ENCODE measurements around the gene FCF1.

The FCF1 gene

DNA sequence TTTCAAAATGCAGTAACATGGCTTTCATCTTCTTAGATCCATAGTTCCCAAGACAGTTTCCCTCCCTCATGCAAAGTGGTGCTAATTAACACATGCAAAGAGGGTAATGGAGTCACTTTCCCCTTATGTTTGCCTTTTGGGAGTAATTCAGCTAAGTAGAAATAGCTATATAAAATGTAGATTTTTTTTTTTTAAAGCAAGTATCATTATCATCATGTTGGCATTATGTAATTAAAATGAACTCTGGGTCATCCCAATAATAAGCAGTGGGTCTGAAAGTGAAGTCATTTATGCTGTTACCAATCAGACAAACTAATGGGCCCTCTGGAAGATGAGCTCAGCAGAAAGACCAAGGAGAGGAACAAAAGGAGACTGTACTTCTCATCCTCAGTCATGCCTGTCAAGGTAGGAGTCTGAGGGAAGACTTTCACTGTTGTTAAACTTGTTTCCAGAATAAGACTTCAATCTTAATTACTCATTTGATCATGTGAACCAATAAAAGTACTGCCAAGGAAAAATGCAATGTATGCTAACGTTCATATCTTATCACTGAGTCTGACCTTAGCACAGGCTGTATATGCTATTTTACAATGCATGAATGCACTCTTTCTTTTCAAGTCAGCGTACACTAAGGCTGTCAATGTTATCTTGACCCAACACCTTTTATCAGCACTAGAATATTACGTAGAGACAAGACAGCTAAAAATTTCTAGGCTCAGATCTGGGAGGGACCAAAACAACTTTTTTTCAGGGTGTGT is 26.8 kb upstream of the FCF1 start:
- no peak for TF ChIP-seq ZNF274 (IDR thresholded peaks at IDR 0.05; ENCODE audit: low read depth, low read length)
- no peak overlapping the region for H3K4me3 ChIP-seq (ENCODE audit: low read length)

GRCh38 chr14:74691456-74691855 is 21.5 kb upstream of the FCF1 start:
- no peak overlapping the region for H3K4me3 ChIP-seq (ENCODE audit: low read length)
- no peak for TF ChIP-seq ZNF274 (IDR thresholded peaks at IDR 0.05; ENCODE audit: low read depth, low read length)

GRCh38 chr14:74693191-74693590 is 19.8 kb upstream of the FCF1 start:
- TF ChIP-seq ZNF274 (IDR thresholded peaks at IDR 0.05; ENCODE audit: low read depth, low read length) = no peak
- H3K4me3 ChIP-seq (ENCODE audit: low read length) = no peak overlapping the region

DNA sequence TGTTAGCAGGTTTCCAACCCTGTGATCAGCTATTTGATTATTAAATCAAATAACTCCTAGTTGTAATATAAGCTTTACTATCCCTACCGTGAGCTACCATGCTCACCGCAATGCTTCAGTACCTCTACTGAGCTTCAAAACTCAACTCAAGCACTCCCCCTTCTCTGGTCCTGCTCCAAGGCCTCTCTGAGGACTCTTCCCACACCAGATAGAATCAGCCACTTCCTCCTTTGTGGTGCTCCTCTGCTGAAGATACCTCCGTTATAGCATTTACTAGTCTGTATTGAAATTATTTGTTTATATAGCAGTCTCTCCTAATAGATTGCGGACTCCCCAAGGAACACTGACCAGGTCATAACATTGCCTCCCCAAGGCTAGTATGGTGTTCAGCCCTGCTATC is 17.5 kb upstream of the FCF1 start:
- H3K4me3 ChIP-seq (ENCODE audit: low read length) = no peak overlapping the region
- no peak for TF ChIP-seq ZNF274 (IDR thresholded peaks at IDR 0.05; ENCODE audit: low read depth, low read length)

DNA sequence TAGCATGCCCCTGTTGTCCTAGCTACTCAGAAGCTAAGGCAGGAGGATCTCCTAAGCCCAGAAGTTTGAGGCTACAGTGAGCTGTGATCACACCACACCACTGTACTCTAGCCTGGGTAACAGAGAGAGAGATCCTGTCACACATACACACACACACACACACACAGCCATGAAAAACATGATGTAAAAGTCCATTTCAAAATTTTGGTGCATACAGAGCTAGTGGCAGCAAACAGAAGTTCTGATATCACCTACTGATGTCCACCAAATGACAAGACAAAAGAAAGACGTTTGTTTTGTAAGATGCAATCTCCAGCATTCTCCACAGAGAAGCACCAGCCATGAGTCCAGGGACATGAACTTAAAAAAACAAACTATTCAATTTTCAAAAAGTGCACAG is 15.9 kb upstream of the FCF1 start:
- no peak overlapping the region for H3K4me3 ChIP-seq (ENCODE audit: low read length)
- TF ChIP-seq ZNF274 (IDR thresholded peaks at IDR 0.05; ENCODE audit: low read depth, low read length) = no peak

DNA sequence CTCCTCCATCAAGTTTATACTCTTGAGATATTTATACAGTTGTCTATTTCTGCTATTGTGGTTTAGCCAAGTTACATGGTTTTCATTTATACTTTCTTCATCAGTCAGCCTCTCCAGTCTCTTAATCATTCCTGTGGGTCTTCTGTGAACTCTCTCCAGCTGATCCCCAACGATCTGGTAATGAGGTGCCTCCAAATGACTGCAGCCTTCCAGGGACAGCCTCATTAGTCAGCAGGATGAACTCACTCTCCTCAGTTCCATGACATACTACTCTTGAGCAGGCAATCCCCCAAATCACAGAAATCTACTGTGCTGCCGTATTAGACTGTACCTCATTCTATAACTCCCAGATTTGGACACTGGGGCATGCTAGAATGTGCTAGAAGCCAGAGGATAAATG is 15.4 kb upstream of the FCF1 start:
- no peak overlapping the region for H3K4me3 ChIP-seq (ENCODE audit: low read length)
- TF ChIP-seq ZNF274 (IDR thresholded peaks at IDR 0.05; ENCODE audit: low read depth, low read length) = no peak

GRCh38 chr14:74697976-74698375 is 15.0 kb upstream of the FCF1 start:
- H3K4me3 ChIP-seq (ENCODE audit: low read length) = no peak overlapping the region
- no peak for TF ChIP-seq ZNF274 (IDR thresholded peaks at IDR 0.05; ENCODE audit: low read depth, low read length)

DNA sequence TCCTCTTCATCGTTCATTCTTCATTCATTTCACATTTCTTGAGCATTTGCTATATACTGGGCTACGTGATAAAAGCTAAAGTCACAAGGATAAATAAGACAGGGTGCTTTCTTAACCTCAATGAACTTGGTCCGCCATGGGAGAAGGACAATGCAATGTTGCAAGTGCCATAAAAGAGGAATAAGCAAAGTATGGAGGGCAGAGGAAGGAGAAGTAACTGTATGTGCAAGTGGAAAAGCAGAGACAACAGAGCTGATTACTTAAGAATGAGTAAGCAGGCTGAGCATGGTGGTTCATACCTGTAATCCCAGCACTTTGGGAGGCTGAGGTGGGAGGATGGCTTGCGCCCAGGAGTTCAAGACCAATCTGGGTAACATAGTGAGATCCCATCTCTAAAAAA is 14.5 kb upstream of the FCF1 start:
- no peak overlapping the region for H3K4me3 ChIP-seq (ENCODE audit: low read length)
- TF ChIP-seq ZNF274 (IDR thresholded peaks at IDR 0.05; ENCODE audit: low read depth, low read length) = no peak

- TF ChIP-seq ZNF274 (IDR thresholded peaks at IDR 0.05; ENCODE audit: low read depth, low read length) = no peak
- no peak overlapping the region for H3K4me3 ChIP-seq (ENCODE audit: low read length)
Measured at GRCh38 chr14:74702293-74702692, 10.7 kb upstream of the FCF1 start.

DNA sequence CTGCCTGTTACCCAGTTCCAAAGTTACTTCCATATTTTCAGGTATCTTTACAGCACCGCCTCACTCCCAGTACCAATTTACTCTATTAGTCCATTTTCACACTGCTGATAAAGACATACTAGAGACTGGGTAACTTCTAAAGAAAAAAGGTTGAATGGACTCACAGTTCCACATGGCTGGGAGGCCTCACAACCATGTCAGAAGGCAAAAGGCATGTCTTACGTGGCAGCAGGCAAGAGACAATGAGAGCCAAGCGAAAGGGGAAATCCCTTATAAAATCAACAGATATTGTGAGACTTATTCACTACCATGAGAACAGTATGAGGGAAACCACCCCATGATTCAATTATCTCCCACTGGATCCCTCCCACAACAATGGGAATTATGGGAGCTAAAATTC is 9.9 kb upstream of the FCF1 start:
- no peak overlapping the region for H3K4me3 ChIP-seq (ENCODE audit: low read length)
- TF ChIP-seq ZNF274 (IDR thresholded peaks at IDR 0.05; ENCODE audit: low read depth, low read length) = no peak

GRCh38 chr14:74704656-74705055 is 8.3 kb upstream of the FCF1 start:
- no peak for TF ChIP-seq ZNF274 (IDR thresholded peaks at IDR 0.05; ENCODE audit: low read depth, low read length)
- H3K4me3 ChIP-seq (ENCODE audit: low read length) = no peak overlapping the region

DNA sequence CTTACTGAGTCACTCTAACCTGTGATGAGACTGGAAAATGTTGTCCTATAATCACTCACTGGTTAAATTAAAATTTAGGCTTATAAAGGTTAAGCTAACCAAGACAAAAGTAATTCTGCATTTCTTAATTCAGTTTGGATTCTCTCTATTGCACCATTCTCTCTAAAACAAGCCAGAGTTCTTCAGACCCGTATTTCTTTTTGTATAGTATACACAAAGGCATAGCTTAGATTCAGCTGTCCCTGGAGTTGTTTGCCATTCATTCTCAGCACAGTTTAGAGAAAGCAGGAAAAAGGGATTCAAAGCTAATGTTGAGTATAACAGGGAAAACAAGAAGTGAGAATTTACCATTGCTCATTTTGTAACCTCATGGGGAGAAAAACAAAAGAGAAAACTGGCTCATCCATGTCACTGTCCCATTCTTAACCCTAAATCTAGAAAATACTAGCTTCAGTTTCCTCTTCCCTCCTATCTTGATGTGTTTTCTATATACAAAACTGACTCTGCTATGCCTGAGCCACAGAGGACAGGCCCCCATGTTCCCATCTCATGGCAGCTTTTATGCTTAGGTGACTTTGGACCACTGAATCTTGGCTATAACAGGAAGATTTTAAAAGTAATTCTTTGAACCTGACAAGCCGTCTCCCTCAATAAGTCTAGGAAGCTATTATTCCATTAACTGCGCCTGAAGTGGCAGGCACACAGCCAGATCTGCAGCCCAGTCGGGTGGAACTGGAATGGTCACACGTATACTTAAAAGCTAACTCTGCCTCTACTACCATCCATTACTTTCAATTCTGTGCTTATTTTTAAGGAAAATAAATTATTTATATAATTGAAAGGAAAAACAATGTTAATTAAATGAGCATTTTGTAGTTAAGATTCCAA is 7.1 kb upstream of the FCF1 start:
- no peak for TF ChIP-seq ZNF274 (IDR thresholded peaks at IDR 0.05; ENCODE audit: low read depth, low read length)
- no peak overlapping the region for H3K4me3 ChIP-seq (ENCODE audit: low read length)

- no peak for TF ChIP-seq ZNF274 (IDR thresholded peaks at IDR 0.05; ENCODE audit: low read depth, low read length)
- no peak overlapping the region for H3K4me3 ChIP-seq (ENCODE audit: low read length)
Measured at GRCh38 chr14:74710480-74710879, 2.5 kb upstream of the FCF1 start.

GRCh38 chr14:74711651-74712050 is 1.3 kb upstream of the FCF1 start:
- TF ChIP-seq ZNF274 (IDR thresholded peaks at IDR 0.05; ENCODE audit: low read depth, low read length) = no peak
- peak overlapping the region; percentile 88; the same call in 1 of the 2 replicates for H3K4me3 ChIP-seq (ENCODE audit: low read length)

- TF ChIP-seq ZNF274 (IDR thresholded peaks at IDR 0.05; ENCODE audit: low read depth, low read length) = no peak
- peak overlapping the region; percentile 88 for H3K4me3 ChIP-seq (ENCODE audit: low read length)
Measured at GRCh38 chr14:74713395-74713735, 421 bp downstream of the FCF1 start.
